Measurements from ENCODE around the gene ADAM29.

Gene ADAM29

DNA sequence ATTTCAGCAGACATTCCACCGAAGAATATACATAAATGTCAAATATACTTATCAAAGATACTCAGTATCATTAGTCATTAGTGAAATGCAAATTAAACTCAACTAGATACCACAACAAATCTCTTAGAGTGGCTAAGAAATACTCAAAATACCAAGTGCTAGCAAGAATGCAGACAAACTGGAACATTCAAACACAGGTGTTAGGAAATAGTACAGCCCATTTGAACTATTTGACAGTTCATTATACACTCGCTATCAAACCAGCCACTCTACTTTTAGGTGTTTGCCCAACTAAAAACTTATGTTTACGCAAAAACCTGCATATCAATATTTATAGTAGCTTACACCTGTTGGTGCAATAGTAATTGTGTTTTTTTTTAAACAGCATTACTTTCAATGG lies 8.8 kb downstream of the ADAM29 start:
- POLR2A ChIA-PET (ENCODE audit: low non-redundant PET), result no interaction called here

DNA sequence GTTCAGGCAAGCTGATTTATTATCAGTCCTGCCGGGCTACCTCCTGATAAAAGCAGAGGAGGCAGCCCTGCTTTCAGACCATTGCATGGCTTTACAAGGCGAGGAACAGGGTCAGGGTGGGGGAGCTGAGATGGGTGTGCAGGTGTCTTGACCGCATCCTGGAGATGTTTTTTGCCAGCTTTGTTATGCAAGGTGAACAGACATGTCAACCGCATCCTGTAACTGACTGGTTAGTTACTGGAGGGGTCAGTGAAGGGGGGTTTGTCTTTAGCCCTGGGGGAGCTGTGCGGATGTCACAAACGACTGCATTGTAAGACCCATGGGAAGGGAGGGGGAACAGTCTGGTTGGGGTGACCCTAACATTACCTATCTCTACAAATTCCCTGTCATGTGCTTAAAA lies 10.0 kb downstream of the ADAM29 start:
- H3K27ac ChIP-seq, result no peak overlapping the region
- POLR2A ChIA-PET (ENCODE audit: low non-redundant PET), result no interaction called here
- CTCF ChIA-PET, result no interaction called here
- no peak for DNase-seq (ENCODE audit: low spot score)
- TF ChIP-seq, protein P1, sequence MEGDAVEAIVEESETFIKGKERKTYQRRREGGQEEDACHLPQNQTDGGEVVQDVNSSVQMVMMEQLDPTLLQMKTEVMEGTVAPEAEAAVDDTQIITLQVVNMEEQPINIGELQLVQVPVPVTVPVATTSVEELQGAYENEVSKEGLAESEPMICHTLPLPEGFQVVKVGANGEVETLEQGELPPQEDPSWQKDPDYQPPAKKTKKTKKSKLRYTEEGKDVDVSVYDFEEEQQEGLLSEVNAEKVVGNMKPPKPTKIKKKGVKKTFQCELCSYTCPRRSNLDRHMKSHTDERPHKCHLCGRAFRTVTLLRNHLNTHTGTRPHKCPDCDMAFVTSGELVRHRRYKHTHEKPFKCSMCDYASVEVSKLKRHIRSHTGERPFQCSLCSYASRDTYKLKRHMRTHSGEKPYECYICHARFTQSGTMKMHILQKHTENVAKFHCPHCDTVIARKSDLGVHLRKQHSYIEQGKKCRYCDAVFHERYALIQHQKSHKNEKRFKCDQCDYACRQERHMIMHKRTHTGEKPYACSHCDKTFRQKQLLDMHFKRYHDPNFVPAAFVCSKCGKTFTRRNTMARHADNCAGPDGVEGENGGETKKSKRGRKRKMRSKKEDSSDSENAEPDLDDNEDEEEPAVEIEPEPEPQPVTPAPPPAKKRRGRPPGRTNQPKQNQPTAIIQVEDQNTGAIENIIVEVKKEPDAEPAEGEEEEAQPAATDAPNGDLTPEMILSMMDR (conservative IDR thresholded peaks at IDR 0.05; ENCODE audit: low read depth), result no peak

More for the DNA sequence above, 8.8 kb downstream of the ADAM29 start:
- TF ChIP-seq, protein P1 (conservative IDR thresholded peaks at IDR 0.05; ENCODE audit: low read depth), result no peak
- no peak overlapping the region for H3K27ac ChIP-seq
- no peak for DNase-seq (ENCODE audit: low spot score)
- CTCF ChIA-PET, result no interaction called here

DNA sequence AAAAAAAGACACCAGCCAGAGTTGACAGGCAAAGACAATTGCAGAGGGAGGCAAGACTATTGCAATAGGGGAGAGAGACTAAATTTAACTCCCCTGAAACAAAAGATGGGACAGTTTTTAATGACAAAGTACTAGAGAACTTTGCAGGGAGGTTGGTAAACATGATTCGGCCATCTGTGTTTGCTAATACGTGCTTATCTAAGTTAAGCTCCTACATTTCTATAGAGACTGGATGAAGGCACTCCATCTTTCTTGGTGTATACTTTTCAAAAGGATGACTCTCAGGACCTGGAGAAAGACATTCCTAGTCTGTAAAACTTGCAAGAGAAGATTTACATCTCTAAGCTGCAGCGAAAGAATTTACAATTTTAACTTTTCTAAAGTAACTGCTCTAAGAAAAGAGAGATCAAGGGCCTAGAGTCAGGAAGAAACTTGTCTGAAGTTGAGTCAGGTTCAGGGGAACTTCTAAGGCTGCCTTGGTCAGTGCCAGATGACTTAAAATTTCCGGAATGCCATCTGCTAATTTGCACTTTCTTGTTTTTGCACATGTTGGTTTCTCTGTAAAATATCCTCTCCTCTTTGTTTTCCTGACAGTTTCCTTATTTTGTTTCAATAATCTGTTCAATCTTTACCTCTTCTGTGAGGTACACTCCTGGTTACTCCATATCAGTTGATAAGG lies 10.6 kb downstream of the ADAM29 start:
- DNase-seq (ENCODE audit: low spot score), result no peak
- ChIA-PET CTCF (no interaction called here), POLR2A (ENCODE audit: low non-redundant PET) (no interaction called here)
- TF ChIP-seq, protein P1 (conservative IDR thresholded peaks at IDR 0.05; ENCODE audit: low read depth), result no peak
- no peak overlapping the region for H3K27ac ChIP-seq

DNA sequence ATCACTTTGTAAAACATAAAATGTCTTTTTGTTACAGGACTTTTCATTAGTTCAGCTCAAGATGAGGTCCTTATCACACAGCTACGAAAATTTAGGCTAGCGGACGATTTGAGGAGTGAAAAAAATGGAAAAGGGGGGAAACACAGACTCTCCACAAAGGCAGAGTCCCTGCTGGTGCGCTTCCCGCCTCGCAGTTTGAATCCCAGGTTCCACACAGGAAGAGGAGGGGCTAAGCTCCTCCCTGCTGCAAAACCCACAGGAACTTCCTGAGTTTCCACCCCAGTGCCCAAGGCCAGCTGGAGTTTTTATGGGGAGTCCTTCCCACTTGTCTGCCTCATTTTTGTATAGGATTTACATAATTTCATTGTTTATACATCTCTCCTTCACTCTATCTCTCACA lies 11.2 kb downstream of the ADAM29 start:
- TF ChIP-seq, protein P1 (conservative IDR thresholded peaks at IDR 0.05; ENCODE audit: low read depth), result no peak
- DNase-seq (ENCODE audit: low spot score), result no peak
- no peak overlapping the region for H3K27ac ChIP-seq
- POLR2A ChIA-PET (ENCODE audit: low non-redundant PET), result no interaction called here
- CTCF ChIA-PET, result no interaction called here

DNA sequence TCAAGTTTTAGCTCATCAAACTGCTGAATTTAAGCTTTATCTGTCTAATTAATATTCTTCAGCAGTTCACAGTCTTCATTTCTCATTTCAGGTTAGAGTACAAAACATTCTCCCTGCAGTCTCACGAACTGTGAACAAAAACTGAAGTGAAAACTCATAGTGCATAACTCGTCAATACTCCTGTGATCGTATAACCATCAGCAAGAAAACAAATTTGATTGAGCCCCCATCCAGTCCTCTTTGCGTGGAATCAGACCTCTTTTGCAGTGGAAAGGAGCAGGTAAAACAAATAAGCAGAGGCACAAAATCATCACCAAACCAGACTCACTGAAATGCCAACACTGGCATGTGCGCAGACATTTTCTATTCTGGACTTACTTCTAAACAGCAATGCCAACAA lies 12.7 kb downstream of the ADAM29 start:
- TF ChIP-seq, protein P1 (conservative IDR thresholded peaks at IDR 0.05; ENCODE audit: low read depth), result no peak
- no peak overlapping the region for H3K27ac ChIP-seq
- DNase-seq (ENCODE audit: low spot score), result no peak
- ChIA-PET POLR2A (ENCODE audit: low non-redundant PET) (no interaction called here), CTCF (no interaction called here)

DNA sequence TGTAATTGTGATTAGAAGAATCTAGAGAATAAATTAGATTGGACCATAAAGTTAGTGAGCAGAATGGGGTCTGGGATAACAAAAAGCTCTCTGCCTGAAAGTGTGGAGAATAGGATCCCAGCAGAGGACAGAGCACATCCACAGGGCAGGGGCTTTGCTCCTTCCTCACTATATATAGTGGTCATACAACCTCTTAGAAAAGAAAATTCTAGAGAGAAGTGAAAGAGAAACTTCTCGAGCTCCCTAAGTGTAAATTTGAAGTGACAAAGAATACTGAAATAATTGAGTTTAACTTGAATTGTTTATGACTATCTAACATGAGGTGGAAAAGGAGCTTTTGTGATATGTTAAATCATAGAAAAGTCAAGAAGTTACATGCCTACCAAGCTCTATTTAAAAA lies 14.9 kb downstream of the ADAM29 start:
- CTCF ChIA-PET, result no interaction called here
- DNase-seq (ENCODE audit: low spot score), result no peak
- POLR2A ChIA-PET (ENCODE audit: low non-redundant PET), result no interaction called here
- TF ChIP-seq, protein P1 (conservative IDR thresholded peaks at IDR 0.05; ENCODE audit: low read depth), result no peak
- H3K27ac ChIP-seq, result no peak overlapping the region
